Fibroblast of lung (primary cell): Measurements from ENCODE around the gene MSX1. TPM values are rescaled to one million over a fixed set of nuclear protein-coding genes. Genes with fewer than 3 reads are reported as not detected.

ENCODE experiments used
- DNase-seq, 2 donors: peaks; one replicate each; pipeline versions ENCODE4 v3.0.0 to v3.0.0-alpha.2; 2010; ENCODE audit warnings: low read depth in 2 of 2
- H2AFZ ChIP-seq: 2 replicates; pipeline ENCODE4 v1.5.1; 2012; ENCODE audit warnings: low read length, control low read depth, inconsistent platforms
- H3K27ac ChIP-seq: 2 replicates; pipeline ENCODE4 v1.5.1; 2011; ENCODE audit warnings: low read length, control low read depth; ENCODE audit not compliant: insufficient read depth
- H3K27me3 ChIP-seq: 2 replicates; pipeline ENCODE4 v1.5.1; 2011; ENCODE audit warnings: mild to moderate bottlenecking, low read length; ENCODE audit not compliant: control insufficient read depth, insufficient read depth
- H3K36me3 ChIP-seq: 2 replicates; pipeline ENCODE4 v1.5.1; 2011; ENCODE audit warnings: low read length; ENCODE audit not compliant: control insufficient read depth, insufficient read depth
- H3K4me1 ChIP-seq: 2 replicates; pipeline ENCODE4 v1.5.1; 2011; ENCODE audit warnings: low read length; ENCODE audit not compliant: control insufficient read depth, insufficient read depth; ENCODE audit errors: extremely low read depth
- H3K4me2 ChIP-seq: 2 replicates; pipeline ENCODE4 v1.5.1; 2011; ENCODE audit warnings: low read length, control low read depth; ENCODE audit not compliant: insufficient read depth; ENCODE audit errors: extremely low read depth
- H3K4me3 ChIP-seq, 4 experiments: fragments of 200-600 bp in 1 of 4; sonication (generic) in 1 of 4; replicated peaks in 1 of 4; 2 replicates each; pipeline ENCODE4 v1.5.1; 2011 to 2016; ENCODE audit warnings: low read length in 4 of 4, low read depth in 3 of 4, mild to moderate bottlenecking in 3 of 4, control low read depth in 2 of 4, inconsistent platforms in 1 of 4, mixed read lengths in 1 of 4; ENCODE audit not compliant: insufficient read depth in 1 of 4; ENCODE audit errors: control extremely low read depth in 1 of 4
- H3K79me2 ChIP-seq: 2 replicates; pipeline ENCODE4 v1.5.1; 2012; ENCODE audit warnings: mild to moderate bottlenecking, low read length, inconsistent platforms; ENCODE audit not compliant: control insufficient read depth, insufficient read depth
- H3K9ac ChIP-seq: 2 replicates; pipeline ENCODE4 v1.5.1; 2011; ENCODE audit warnings: mild to moderate bottlenecking, low read length, control low read depth; ENCODE audit not compliant: insufficient read depth
- H3K9me3 ChIP-seq: 2 replicates; pipeline ENCODE4 v1.5.1; 2012; ENCODE audit warnings: low read depth, low read length; ENCODE audit not compliant: control insufficient read depth, insufficient read depth
- H4K20me1 ChIP-seq: 2 replicates; pipeline ENCODE4 v1.5.1; 2011; ENCODE audit warnings: low read length; ENCODE audit not compliant: control insufficient read depth, insufficient read depth; ENCODE audit errors: extremely low read depth
- CTCF ChIP-seq, 2 donors: IDR thresholded peaks in 1 of 2; conservative IDR thresholded peaks in 1 of 2; 1 replicate in 1 of 2; 2 replicates in 1 of 2; pipeline ENCODE4 v1.5.1; 2011 to 2012; ENCODE audit warnings: low read length in 2 of 2, control low read depth in 1 of 2, inconsistent platforms in 1 of 2, low read depth in 1 of 2, mild to moderate bottlenecking in 1 of 2
- EZH2 ChIP-seq: IDR thresholded peaks from 2 replicates; pipeline ENCODE4 v1.5.1; 2012; ENCODE audit warnings: low read length, control low read depth, mild to moderate bottlenecking; ENCODE audit errors: missing control alignments
- polyA plus RNA-seq, 2 donors: library from polyadenylated mRNA; depleted of rRNA in 1 of 2; stranded (reverse) in 1 of 2; unstranded in 1 of 2; fragments of >200 nt; gene quantifications; 2 replicates each; pipeline ENCODE4 v1.2.1, GENCODE V29; 2011 to 2012; ENCODE audit warnings: missing spikeins in 1 of 2
- total RNA-seq: library from RNA; depleted of rRNA; stranded (reverse); fragments of >200 nt; gene quantifications from 2 replicates; pipeline ENCODE4 v1.2.1, GENCODE V29; 2014

MSX1 gene
- total and polyA plus RNA-seq, 2 donors (not counting 1 experiment from before 2014, with no cell fraction given): 1.3 to 2.1 TPM

GRCh38 chr4:4812145-4812794 is 47.2 kb upstream of the MSX1 start:
- Histone ChIP-seq H3K27ac (no peak overlapping the region), H3K36me3 (no peaks in the 10 kb centered on the region), H3K4me1 (no peaks in the 10 kb centered on the region), H3K27me3 (peaks cover 6% of the 10 kb centered on the region), H3K9me3 (no peaks in the 10 kb centered on the region), H2AFZ (no peak overlapping the region), H3K9ac (no peak overlapping the region), H3K4me3 (no peak overlapping the region), H4K20me1 (no peaks in the 10 kb centered on the region), H3K79me2 (no peaks in the 10 kb centered on the region), H3K4me2 (no peak overlapping the region)
- no peak for DNase-seq
- TF ChIP-seq EZH2 (no peak), CTCF (conservative IDR thresholded peaks at IDR 0.05 in 1 of 2, IDR thresholded peaks at IDR 0.05 in 1 of 2; ENCODE audit: low read depth in 1 of 2, low read length in 2 of 2) (no peak)

- Histone ChIP-seq H3K9me3 (no peaks in the 10 kb centered on the region), H2AFZ (no peak overlapping the region), H4K20me1 (no peaks in the 10 kb centered on the region), H3K27me3 (no peaks in the 10 kb centered on the region), H3K4me1 (no peaks in the 10 kb centered on the region), H3K4me3 (no peak overlapping the region), H3K9ac (no peak overlapping the region), H3K79me2 (no peaks in the 10 kb centered on the region), H3K27ac (no peak overlapping the region), H3K36me3 (no peaks in the 10 kb centered on the region), H3K4me2 (no peak overlapping the region)
- TF ChIP-seq CTCF (conservative IDR thresholded peaks at IDR 0.05 in 1 of 2, IDR thresholded peaks at IDR 0.05 in 1 of 2; ENCODE audit: low read depth in 1 of 2, low read length in 2 of 2): no peak
- no peak for TF ChIP-seq EZH2
- no peak for DNase-seq
Measured at GRCh38 chr4:4818415-4819212, 40.9 kb upstream of the MSX1 start.

- TF ChIP-seq CTCF (conservative IDR thresholded peaks at IDR 0.05 in 1 of 2, IDR thresholded peaks at IDR 0.05 in 1 of 2; ENCODE audit: low read depth in 1 of 2, low read length in 2 of 2) (no peak), EZH2 (no peak)
- H3K9me3 ChIP-seq: no peaks in the 10 kb centered on the region
Measured at GRCh38 chr4:4819213-4819606, 40.3 kb upstream of the MSX1 start.

More at GRCh38 chr4:4819213-4819606, 40.3 kb upstream of the MSX1 start:
- no peak overlapping the region for H3K4me2 ChIP-seq
- DNase-seq: no peak
- no peaks in the 10 kb centered on the region for H3K4me1 ChIP-seq
- no peak overlapping the region for H3K9ac ChIP-seq
- H3K36me3 ChIP-seq: no peaks in the 10 kb centered on the region
- no peak overlapping the region for H3K27ac ChIP-seq
- no peak overlapping the region for H2AFZ ChIP-seq
- no peaks in the 10 kb centered on the region for H4K20me1 ChIP-seq
- no peaks in the 10 kb centered on the region for H3K27me3 ChIP-seq
- H3K4me3 ChIP-seq: no peak overlapping the region
- no peaks in the 10 kb centered on the region for H3K79me2 ChIP-seq
